ENCODE measurements around the gene NCOR2. TPM values are rescaled to one million over a fixed set of nuclear protein-coding genes. Genes with fewer than 3 reads are reported as not detected.

The NCOR2 gene
- total and polyA plus RNA-seq, 11 donors, result 62.1 to 184 (median 127) TPM

GRCh38 chr12:124556896-124557501 lies 10.4 kb downstream of the NCOR2 start:
- peak in 2 of 4 donors; percentile 27 to 29 for ATAC-seq
- H3K27ac ChIP-seq, result peak overlapping the region in 6 of 12 donors; percentile 4 to 74 (median 58)

GRCh38 chr12:124556074-124556466 lies 11.3 kb downstream of the NCOR2 start:
- ATAC-seq (no peak), DNase-seq (no peak)
- Histone ChIP-seq H3K9me3 (peaks cover 0 to 4% (median 0%) of the 10 kb centered on the region in 12 donors), H3K27me3 (no peaks in the 10 kb centered on the region), H3K36me3 (no peaks in the 10 kb centered on the region), H3K4me3 (no peak overlapping the region), H3K4me1 (peaks cover 15 to 83% (median 67%) of the 10 kb centered on the region in 12 donors), H3K27ac (no peak overlapping the region)
- 81 to 84% (median 82%) methylated on average over 6 to 9 of the region's 9 CpGs for WGBS, 4 donors
- TF ChIP-seq CTCF (IDR thresholded peaks at IDR 0.05), result no peak
- no peak for TF ChIP-seq POLR2A (IDR thresholded peaks at IDR 0.05)
- intact Hi-C loops (cut with DNase I), result loop anchor here in 4 of 10 donors (2.0 to 5.0 kb wide), 2 partner anchors 23 to 34 kb away; no protein-coding TSS in a partner anchor

More at GRCh38 chr12:124556896-124557501, 10.4 kb downstream of the NCOR2 start:
- no peaks in the 10 kb centered on the region for H3K36me3 ChIP-seq
- peaks cover 0 to 4% (median 0%) of the 10 kb centered on the region in 12 donors for H3K9me3 ChIP-seq
- 59 to 71% (median 68%) methylated on average over 21 to 22 of the region's 22 CpGs for WGBS, 4 donors
- no peak for TF ChIP-seq POLR2A (IDR thresholded peaks at IDR 0.05)
- peak in 1 of 12 donors; percentile 23 for TF ChIP-seq CTCF (IDR thresholded peaks at IDR 0.05)
- intact Hi-C loops (cut with DNase I), result loop anchor here in 4 of 10 donors (2.0 to 5.0 kb wide), 2 partner anchors 24 to 35 kb away; no protein-coding TSS in a partner anchor
- peaks cover 10 to 83% (median 64%) of the 10 kb centered on the region in 12 donors for H3K4me1 ChIP-seq
- H3K27me3 ChIP-seq, result no peaks in the 10 kb centered on the region
- DNase-seq, result no peak
- H3K4me3 ChIP-seq, result no peak overlapping the region

GRCh38 chr12:124555168-124556073 lies 12.0 kb downstream of the NCOR2 start:
- no peak for DNase-seq
- Histone ChIP-seq H3K27me3 (no peaks in the 10 kb centered on the region), H3K27ac (peak overlapping the region in 6 of 12 donors; percentile 2 to 62 (median 26)), H3K4me1 (peaks cover 21 to 83% (median 71%) of the 10 kb centered on the region in 12 donors), H3K36me3 (no peaks in the 10 kb centered on the region), H3K9me3 (peaks cover 0 to 4% (median 0%) of the 10 kb centered on the region in 12 donors), H3K4me3 (no peak overlapping the region)
- no peak for ATAC-seq
- no peak for TF ChIP-seq CTCF (IDR thresholded peaks at IDR 0.05)
- TF ChIP-seq POLR2A (IDR thresholded peaks at IDR 0.05), result no peak
- 70 to 78% (median 77%) methylated on average over 27 to 28 of the region's 28 CpGs for WGBS, 4 donors
- intact Hi-C loops (cut with DNase I), result loop anchor here in 4 of 10 donors (2.0 to 5.0 kb wide), 2 partner anchors 23 to 33 kb away; no protein-coding TSS in a partner anchor

All from heart left ventricle (tissue), 16 donors.